Stomach (tissue), 9 donors: ENCODE results near the gene RSAD1. TPM values are rescaled to one million over a fixed set of nuclear protein-coding genes. Genes with fewer than 3 reads are reported as not detected.

Experiments
- DNase-seq, 2 donors: peaks; one replicate each; pipeline versions ENCODE4 v3.0.0 to v3.0.0-alpha.2; 2013 to 2019
- H3K27ac ChIP-seq, 5 donors: fragments of 200-600 bp in 4 of 5; sonication (generic) in 4 of 5; one replicate each; pipeline ENCODE4 v1.5.1; 2013 to 2019; ENCODE audit warnings: mild to moderate bottlenecking in 1 of 5, moderate library complexity in 1 of 5
- H3K27me3 ChIP-seq, 3 donors: fragments of 200-600 bp; sonication (generic); one replicate each; pipeline ENCODE4 v1.5.1; 2017 to 2019; ENCODE audit warnings: mixed run types in 1 of 3
- H3K36me3 ChIP-seq, 4 donors: fragments of 200-600 bp; sonication (generic); 1 replicate in 3 of 4; 2 replicates in 1 of 4; pipeline ENCODE4 v1.5.1; 2016 to 2019
- H3K4me1 ChIP-seq, 4 donors: fragments of 200-600 bp; sonication (generic); one replicate each; pipeline ENCODE4 v1.5.1; 2016 to 2019
- H3K4me3 ChIP-seq, 4 donors: fragments of 200-600 bp; sonication (generic) in 3 of 4; one replicate each; pipeline ENCODE4 v1.5.1; 2016 to 2019; ENCODE audit warnings: mild to moderate bottlenecking in 1 of 4
- H3K9me3 ChIP-seq, 4 donors: fragments of 200-600 bp; sonication (generic); one replicate each; pipeline ENCODE4 v1.5.1; 2016 to 2019
- CTCF ChIP-seq, 7 experiments: fragments of 450-650 bp in 4 of 7; fragments of 200-600 bp in 3 of 7; sonication (generic) in 3 of 7; IDR thresholded peaks; one replicate each; pipeline ENCODE4 v1.5.1; 2016 to 2019; ENCODE audit warnings: antibody characterized with exemption in 7 of 7, control low read depth in 2 of 7, mild to moderate bottlenecking in 1 of 7
- EP300 ChIP-seq: sonication (generic); formaldehyde crosslinking; IDR thresholded peaks from one replicate; pipeline ENCODE4 v1.6.1; 2017; ENCODE audit warnings: antibody characterized with exemption
- POLR2A ChIP-seq, 4 donors: fragments of 450-650 bp; IDR thresholded peaks; one replicate each; pipeline ENCODE4 v1.6.1; 2016; ENCODE audit warnings: antibody characterized with exemption in 4 of 4, control low read depth in 2 of 4, mild to moderate bottlenecking in 1 of 4, moderate library complexity in 1 of 4
- POLR2AphosphoS5 ChIP-seq, 3 donors: sonication (generic); formaldehyde crosslinking; IDR thresholded peaks; one replicate each; pipeline ENCODE4 v1.6.1; 2016; ENCODE audit warnings: antibody characterized with exemption in 3 of 3
- WGBS, 5 donors: extraction: QIAGEN DNeasy Blood & Tissue Kit in 3 of 5; methylation state at CpG; one replicate each; pipeline versions ENCODE4 v1.1.5 to v1.1.7; 2013 to 2018; 5-methylcytosine and 5-hydroxymethylcytosine counted together
- intact Hi-C: fragments of 100-400 bp; cut with DNase I; formaldehyde crosslinking; loops from one replicate; pipeline ENCODE4 v1.15.1; 2023; ENCODE audit warnings: low total_unique reads
- polyA plus RNA-seq, 3 donors: library from polyadenylated mRNA; stranded (reverse); fragments of 200-250 nt; gene quantifications; one replicate each; pipeline ENCODE4 v1.2.3, GENCODE V29; 2013
- total RNA-seq, 5 donors: library from RNA; depleted of rRNA; stranded (reverse); fragments of >200 nt; gene quantifications; one replicate each; pipeline versions ENCODE4 v1.1.0 to v1.2.3, GENCODE V29; 2014 to 2016
- donor health status: healthy with polysubstance abuse.
- donor health status: Bipolar disorder and iron deficiency.
- donor health status: healthy.

RSAD1 gene
- total and polyA plus RNA-seq, 8 donors: 18.7 to 54.8 (median 26.3) TPM

- no peak for TF ChIP-seq POLR2AphosphoS5 (IDR thresholded peaks at IDR 0.05)
- TF ChIP-seq CTCF (IDR thresholded peaks at IDR 0.05): no peak
- no peak for TF ChIP-seq POLR2A (IDR thresholded peaks at IDR 0.05)
- TF ChIP-seq EP300: no peak
- intact Hi-C loops: no loop called here
- Histone ChIP-seq H3K27ac (peak overlapping the region; percentile 69 to 86 (median 77)), H3K4me3 (no peak overlapping the region), H3K27me3 (no peaks in the 10 kb centered on the region), H3K4me1 (peaks cover 34 to 69% (median 49%) of the 10 kb centered on the region in 4 donors), H3K36me3 (peaks cover 0 to 14% (median 4%) of the 10 kb centered on the region in 4 donors), H3K9me3 (no peaks in the 10 kb centered on the region)
- 69 to 79% (median 71%) methylated on average over 10 of the region's 10 CpGs for WGBS, 5 donors
- DNase-seq: no peak
Observed at GRCh38 chr17:50440838-50441829, 37.5 kb upstream of the RSAD1 start.

GRCh38 chr17:50443505-50443974, 35.1 kb upstream of the RSAD1 start:
- Histone ChIP-seq H3K27me3 (no peaks in the 10 kb centered on the region), H3K36me3 (no peaks in the 10 kb centered on the region), H3K4me3 (no peak overlapping the region), H3K9me3 (no peaks in the 10 kb centered on the region), H3K27ac (peak overlapping the region; percentile 45 to 67 (median 56)), H3K4me1 (peaks cover 35 to 89% (median 64%) of the 10 kb centered on the region in 4 donors)
- TF ChIP-seq EP300 (no peak), CTCF (IDR thresholded peaks at IDR 0.05) (no peak), POLR2AphosphoS5 (IDR thresholded peaks at IDR 0.05) (no peak), POLR2A (IDR thresholded peaks at IDR 0.05) (no peak)
- intact Hi-C loops: no loop called here
- DNase-seq: no peak
- 15 to 39% (median 33%) methylated on average over 3 of the region's 3 CpGs for WGBS, 5 donors

GRCh38 chr17:50444841-50445715, 33.6 kb upstream of the RSAD1 start:
- Histone ChIP-seq H3K27me3 (no peaks in the 10 kb centered on the region), H3K36me3 (peaks cover 0 to 3% (median 0%) of the 10 kb centered on the region in 4 donors), H3K9me3 (no peaks in the 10 kb centered on the region), H3K27ac (peak overlapping the region in 3 of 5 donors; percentile 12 to 46 (median 32)), H3K4me1 (peaks cover 27 to 82% (median 57%) of the 10 kb centered on the region in 4 donors), H3K4me3 (no peak overlapping the region)
- intact Hi-C loops: no loop called here
- TF ChIP-seq POLR2A (IDR thresholded peaks at IDR 0.05) (no peak), CTCF (IDR thresholded peaks at IDR 0.05) (no peak), EP300 (no peak), POLR2AphosphoS5 (IDR thresholded peaks at IDR 0.05) (no peak)
- WGBS, 5 donors: 91 to 95% (median 93%) methylated on average over 6 of the region's 6 CpGs
- no peak for DNase-seq
